Measurements from ENCODE around the gene TOLLIP.

DNA sequence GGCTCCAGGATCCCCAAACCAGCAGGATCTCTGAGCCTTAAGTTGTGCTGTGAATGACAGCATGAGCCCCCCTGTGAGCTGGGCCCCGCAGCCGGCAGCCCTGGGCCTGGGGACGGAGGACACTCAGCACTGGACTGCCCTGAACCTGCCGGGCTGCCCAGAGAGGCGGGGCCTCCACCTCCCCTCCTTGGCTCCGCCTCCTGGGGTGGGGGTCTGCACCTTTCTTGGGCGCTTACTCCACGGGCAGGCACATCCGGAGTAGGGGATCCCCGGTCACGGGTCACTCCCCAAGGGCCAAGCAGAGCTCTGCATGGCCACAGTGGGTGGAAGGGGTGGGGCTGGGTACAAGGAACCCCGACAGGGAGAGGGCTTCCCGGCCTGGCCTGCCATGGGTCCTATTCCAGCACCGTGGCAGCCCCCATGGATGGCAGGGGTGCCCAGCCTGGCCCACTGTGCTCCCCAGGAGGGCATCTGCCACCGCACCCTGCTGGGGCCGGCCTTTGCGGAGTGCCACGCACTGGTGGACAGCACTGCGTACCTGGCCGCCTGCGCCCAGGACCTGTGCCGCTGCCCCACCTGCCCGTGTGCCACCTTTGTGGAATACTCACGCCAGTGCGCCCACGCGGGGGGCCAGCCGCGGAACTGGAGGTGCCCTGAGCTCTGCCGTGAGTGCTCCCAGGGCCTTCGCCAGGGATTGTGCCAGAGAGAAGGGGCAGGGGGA lies 81.2 kb downstream of the TOLLIP start:
- TF ChIP-seq MTA3 (IDR thresholded peaks at IDR 0.05; ENCODE audit: borderline replicate concordance) (no peak), SP1 (CRISPR knock-in tag; IDR thresholded peaks at IDR 0.05) (no peak), CAMTA2 (CRISPR knock-in tag; conservative IDR thresholded peaks at IDR 0.05) (no peak), FOXA1 (IDR thresholded peaks at IDR 0.05; ENCODE audit: borderline replicate concordance) (no peak)

Data from K562 (cell line).